NCI-H2107 (cell line): Measurements from ENCODE around the gene GNE.
"Not testable (repeated sequence)": the region's sequence is repeated elsewhere in the genome, so short reads cannot be mapped to it uniquely, and the experiment has no call there.

Experiments
- DNase-seq: peaks from one replicate; lab custom pipeline; 2025; lab: John Stamatoyannopoulos, UW

GNE gene, protein sequence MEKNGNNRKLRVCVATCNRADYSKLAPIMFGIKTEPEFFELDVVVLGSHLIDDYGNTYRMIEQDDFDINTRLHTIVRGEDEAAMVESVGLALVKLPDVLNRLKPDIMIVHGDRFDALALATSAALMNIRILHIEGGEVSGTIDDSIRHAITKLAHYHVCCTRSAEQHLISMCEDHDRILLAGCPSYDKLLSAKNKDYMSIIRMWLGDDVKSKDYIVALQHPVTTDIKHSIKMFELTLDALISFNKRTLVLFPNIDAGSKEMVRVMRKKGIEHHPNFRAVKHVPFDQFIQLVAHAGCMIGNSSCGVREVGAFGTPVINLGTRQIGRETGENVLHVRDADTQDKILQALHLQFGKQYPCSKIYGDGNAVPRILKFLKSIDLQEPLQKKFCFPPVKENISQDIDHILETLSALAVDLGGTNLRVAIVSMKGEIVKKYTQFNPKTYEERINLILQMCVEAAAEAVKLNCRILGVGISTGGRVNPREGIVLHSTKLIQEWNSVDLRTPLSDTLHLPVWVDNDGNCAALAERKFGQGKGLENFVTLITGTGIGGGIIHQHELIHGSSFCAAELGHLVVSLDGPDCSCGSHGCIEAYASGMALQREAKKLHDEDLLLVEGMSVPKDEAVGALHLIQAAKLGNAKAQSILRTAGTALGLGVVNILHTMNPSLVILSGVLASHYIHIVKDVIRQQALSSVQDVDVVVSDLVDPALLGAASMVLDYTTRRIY

DNA sequence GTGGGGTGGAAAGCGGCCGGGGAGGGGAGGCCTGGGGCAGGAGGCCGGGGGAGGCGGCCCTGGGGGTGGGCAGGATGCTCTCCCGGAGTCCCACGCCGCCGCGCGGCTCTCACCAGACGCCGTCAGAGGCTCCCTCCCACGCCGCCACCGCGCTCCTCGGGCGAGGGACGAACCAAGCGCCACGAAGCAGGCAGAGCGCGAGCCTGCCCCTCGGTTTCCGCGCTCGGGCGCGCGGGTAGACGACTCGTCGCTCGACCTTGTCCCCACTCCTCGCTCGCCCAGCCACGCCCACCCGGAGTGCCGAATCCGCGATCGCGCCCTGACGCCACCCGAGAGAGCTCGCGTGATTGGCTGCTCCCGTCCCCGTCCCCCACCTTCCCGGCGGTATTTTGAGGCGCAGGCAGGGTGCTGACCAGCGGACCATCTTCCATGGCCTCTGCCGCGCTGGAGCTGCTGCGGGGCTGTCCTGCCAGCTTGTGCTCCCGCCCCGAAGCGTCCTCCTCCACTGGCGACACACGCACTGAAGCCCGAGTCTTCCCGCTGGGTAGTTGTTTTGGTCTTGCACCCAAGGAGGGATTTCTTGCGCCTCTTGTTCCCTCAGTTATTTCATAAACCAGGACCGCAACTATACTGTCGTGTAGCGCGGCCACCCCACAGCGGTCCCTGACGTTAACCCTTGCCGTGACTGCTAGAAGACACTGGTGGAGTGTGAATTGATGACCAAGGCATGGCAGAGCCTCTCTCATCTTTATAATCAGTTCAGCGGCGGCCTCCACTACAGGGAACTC, at the start of gene GNE:
Gene GNE (minus strand): TSS at position 241 of the 788 bp plus-strand sequence. CDS start 9,093 bp downstream, outside the sequence.
- DNase-seq: peak; percentile 95

DNA sequence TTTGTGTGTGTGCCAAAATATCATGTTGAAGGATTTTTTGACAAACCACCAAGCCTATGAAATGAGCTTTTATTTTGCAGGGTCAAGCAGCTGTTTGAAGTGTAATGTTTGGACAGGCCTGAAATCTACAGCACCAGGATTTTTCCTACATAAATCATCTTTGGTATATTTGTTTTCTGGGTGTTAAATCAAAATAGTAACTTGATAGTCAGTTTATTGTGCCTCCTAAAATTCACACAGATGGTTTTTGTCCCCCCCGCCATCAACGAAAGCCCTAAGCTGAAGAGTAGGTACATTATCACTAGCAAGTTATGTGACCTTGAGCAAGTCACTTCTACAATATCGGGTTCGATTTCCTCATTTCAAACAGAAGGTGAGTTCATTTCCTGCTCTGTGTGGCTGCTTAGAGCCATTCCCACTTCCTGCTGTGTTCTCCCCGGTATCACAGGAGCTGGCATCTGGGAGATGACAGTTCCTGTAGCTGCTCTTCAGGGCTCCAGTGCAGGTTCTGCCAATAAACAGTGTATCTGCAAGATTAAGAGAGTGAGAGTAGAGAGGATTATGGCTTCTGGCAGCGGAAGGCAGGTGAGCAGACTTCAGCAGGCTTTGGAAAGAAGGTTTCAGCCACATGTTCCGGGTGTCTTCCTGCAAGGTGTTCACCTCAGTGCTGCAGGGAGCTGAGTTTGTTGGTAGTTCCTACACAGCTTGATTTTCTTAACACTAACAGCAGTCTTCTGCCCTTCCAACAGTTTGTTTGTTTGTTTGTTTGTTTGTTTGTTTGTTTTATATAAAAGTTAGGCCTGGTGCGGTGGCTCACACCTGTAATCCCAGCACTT, 48.4 kb upstream of the GNE start:
- no peak for DNase-seq

DNA sequence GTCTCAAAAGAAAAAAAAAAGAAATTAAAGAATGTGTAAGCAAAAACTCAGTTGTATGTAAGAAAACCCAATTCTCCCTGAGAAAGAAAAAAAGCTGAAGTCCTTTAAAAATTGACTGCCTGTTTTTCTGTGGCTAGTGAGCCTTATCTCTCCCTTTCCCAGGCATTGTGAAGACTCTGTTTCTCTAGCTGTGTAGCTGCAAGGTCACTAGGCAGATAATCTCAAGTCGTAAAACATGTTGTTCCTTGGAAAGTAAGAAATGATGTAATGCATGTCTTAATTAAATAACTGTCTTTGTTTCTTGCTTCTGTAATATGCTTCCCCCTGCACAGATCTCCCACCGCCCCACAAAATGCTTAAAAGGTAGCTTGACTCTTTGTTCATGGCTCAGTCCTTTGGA, 46.1 kb upstream of the GNE start:
- DNase-seq: not testable (repeated sequence)

DNA sequence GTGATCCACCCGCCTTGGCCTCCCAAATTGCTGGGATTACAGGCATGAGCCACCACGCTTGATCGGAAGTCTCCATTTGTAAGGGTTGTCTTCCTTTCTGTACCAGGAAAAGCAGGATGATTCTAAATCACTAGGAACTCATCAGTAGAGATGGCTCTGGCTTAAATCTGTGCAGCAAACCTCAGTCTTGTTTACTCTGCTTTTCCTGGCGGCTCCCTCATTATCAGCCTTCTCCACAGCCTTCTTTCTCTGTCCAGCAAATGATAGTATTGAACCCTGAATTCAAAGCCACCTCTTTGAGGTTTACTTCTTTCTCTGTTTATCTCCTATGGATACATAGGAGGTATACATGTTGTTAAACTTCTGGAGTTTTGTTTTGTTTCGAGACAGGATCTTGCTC, 43.0 kb upstream of the GNE start:
- no peak for DNase-seq

DNA sequence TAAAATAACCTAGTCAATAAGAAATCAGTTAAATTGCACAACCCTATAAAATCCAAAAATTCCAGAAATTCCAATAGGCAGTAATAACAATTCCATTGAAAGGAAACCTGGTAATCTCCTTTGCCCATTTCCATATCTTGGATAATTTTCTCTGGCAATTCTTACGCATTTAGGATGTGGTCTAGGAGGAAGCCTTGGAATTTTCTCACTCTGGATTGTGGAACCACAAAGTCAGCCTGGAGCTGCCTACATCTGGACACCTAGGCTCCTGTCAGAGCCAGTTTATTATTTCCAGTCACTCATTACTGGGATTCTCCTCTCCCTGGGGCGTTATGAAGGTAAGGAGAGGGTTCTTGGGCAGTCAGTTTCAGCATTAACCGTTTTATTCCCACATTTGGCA, 40.3 kb upstream of the GNE start:
- DNase-seq: no peak

DNA sequence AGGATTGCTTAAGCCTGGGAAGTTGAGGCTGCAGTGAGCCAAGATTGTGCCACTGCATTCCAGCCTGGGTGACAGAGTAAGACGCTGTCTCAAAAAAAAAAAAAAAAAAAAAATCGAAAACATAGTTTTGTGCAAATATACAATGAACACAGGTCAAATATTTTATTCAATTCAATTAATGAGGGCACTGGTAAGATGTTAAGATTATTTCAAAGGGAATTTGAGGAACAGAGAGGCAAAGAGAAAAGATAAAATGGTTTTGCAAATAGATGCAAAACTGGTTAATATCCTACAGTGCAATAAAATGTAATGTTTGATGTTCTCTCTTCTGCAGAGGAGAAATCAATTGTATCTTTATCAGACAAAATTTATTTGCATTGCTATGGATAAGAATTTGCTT, 39.5 kb upstream of the GNE start:
- DNase-seq: no peak

DNA sequence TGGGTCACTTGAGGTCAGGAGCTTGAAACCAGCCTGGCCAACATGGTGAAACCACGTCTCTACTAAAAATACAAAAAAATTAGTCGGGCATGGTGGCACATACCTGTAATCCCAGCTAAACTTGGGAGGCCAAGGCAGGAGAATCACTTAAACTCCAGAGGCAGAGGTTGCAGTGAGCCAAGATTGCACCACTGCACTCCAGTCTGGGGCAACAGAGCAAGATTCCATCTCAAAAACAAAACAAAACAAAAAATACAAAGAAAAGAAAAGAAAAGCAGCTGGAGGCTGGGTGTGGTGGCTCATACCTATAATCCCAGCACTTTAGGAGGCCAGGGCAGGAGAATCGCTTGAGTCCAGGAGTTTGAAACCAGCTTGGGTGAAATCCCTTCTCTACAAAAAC, 36.7 kb upstream of the GNE start:
- DNase-seq: not testable (repeated sequence)

DNA sequence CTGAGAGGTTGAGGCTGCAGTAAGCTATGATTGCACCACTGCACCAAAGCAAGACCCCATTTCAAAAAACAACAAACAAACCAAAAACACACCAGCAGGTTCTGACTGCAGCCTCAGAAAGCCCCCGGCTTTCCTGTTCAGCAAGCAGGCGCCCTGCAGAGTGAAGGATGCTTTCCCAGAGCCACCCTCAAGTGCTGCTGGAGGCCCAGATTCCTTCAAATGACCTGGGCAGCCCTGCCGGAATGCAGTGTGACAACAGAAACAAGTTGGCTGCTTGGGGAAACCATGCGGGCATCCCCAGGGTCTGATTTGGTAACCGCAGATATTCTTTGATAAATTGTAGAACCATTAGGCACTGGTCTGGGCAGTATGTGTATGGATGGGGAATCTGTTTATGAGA, 35.7 kb upstream of the GNE start:
- no peak for DNase-seq

DNA sequence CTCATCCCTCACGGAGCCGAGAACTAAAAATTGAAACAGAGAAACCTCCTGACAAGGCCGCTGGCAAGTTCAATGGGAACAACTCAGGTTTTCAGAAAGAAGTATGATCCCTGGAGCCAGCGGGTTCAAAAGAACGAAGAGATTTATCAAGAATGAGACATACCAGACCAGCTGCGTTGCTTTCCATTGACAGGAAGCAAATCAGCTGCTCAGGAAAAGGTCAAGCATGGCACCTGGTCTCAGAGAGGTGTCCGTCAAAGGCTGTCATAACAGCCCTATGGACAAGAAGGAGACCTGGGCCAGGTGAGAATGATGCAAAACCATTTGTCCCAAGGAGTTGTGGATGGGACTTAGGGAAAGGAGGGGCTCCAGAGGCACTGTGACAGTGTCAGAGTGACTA, 34.9 kb upstream of the GNE start:
- DNase-seq: no peak

DNA sequence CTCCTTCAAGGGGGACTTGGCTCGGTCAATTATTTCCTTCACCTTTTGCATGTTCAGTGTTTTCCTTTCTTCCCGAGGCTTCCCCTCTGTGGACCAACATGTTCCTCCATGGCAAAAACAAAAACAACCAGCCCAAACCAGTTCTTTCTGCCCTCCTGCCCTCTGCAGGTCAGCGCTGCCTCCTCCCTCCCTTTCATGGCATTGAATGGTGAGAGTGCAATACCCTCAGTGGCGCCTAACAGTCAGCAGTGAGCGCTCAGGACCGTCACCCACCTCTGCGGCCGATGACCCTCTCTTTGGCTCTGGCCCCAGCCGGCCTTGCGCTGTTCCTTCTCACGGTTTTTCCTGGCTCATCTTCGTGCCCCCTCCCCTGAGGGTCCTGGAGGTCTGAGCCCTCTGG, 34.4 kb upstream of the GNE start:
- DNase-seq: no peak

DNA sequence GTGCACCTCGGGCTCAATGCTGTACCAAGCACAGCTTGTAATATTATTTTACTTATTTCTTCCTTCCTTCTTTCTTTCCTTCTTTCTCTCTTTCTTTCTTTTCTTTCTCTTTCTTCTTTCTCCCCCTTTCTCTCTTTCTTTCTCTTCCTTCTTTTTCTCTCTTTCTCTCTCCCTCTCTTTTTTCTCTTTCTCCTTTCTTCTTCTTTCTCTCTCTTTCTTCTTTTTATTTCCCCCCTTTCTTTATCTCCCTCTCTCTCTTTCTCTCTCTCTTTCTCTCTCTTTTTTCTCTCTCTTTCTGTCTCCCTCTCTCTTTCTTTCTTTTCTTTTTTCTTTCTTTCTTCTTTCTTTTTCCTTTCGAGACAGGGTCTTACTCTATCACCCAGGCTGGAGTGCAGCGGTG, 32.7 kb upstream of the GNE start:
- DNase-seq: no peak

DNA sequence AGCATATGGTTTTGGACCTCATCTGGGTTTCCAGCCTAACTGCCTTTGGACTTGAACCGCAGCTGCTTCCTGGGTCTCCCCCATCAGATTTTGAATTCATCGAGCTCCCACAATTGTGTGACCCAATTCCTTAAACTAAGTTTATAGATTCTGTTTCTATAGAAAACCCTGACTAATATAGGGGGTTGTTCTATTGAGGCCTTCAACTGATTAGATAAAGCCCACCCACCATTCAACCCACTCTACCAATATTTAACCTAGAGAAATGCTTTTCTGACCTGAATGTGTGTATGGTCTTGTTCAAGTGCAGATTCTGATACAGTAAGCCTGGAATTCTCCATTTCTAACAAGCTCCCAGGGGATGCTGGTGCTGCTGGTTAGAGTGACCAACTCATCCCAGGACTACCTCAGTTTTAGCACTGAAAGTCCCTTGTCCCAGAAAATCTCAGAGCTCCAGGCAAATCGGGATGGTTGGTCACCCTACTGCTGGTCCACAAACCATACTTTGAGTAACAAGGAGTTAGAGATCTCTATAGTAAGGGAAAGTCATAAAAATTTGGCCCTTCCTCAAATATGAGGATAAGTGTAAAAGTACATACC, 31.7 kb upstream of the GNE start:
- no peak for DNase-seq

DNA sequence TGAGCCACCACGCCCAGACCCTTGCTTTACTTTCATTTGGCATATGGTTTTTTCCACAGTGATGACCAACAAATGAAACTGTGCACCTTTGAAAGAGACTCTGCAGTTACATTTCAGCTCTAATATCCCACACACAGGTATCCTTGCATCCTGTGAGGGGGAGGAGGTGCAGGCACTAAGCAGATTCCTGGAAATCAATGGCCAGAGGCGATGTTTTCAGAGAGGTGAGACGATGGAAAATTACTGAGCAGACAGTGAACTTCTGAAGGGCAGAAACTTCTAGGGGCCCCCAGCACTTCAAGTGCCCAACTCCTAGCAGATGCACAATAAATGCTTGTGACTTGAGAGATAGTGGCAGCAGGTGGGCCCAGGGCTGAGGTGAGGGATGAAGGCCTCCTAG, 29.8 kb upstream of the GNE start:
- no peak for DNase-seq

DNA sequence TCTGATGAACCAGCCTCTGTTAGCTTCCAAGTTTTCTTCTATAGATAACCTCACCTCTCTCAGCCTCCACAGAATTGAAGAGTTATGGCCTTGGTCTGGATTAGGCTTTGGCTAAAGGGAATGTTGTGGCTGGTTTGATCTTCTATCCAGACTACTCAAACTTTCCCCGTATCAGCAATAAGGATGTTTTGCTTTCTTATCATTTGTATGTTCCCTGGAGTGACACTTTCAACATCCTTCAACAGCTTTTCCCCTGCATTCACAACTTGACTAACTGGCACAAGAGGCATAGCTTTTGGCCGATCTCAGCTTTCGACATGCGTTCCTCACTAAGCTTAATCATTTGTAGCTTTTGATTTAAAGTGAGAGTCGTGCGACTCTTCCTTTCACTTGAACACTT, 28.1 kb upstream of the GNE start:
- DNase-seq: no peak

DNA sequence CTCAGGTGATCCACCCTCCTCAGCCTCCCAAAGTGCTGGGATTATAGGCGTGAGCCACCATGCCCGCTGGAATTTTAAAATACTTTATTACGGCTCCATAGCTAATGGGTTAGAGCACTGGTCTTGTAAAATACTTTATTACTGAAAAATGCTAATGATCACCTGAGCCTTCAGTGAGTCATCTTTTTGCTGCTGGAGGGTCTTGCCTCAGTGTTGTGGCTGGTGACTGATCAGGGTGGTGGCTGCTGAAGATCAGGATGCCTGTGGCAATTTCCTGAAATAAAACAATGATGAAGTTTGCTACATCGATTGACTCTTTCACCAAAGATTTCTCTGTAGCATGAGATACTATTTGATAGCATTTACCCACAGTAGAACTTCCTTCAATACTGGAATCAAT, 26.0 kb upstream of the GNE start:
- DNase-seq: no peak

DNA sequence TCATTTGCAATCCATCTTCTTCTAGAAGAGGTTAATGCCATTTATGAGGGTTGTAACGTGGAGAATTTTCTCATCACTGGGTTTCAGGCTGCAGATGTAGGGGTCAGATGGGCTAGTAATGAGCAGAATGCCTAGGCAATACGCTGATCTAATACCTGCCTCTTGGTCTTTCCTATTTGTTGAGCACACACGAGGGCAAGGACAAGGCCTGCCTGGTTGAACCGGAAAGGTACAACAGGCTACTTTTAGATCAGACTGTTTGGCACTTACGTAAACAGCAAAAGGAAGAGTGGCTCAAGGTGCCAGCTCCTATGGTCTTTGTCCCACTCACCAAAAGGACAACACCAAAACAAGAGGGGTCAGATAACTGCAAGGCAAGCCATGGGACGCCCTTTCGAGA, 24.0 kb upstream of the GNE start:
- no peak for DNase-seq

DNA sequence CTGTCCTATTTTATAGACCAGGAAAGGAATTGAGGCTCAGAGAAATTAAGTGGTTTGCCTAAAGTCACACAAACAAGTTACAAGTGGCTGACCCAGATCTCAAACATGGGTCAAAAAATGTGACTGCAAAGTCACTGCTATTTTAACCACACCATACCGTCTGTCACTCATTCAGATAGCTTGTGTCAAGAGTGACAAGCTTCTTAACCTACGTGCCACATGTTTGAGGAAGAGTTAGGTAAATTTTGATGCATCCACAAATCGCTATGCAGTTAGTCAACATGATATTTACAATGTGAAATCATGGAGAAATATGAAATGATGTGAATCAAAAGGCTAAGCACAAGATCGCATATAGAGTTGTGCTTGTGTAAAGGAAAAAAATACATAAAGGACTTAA, 22.7 kb upstream of the GNE start:
- no peak for DNase-seq

DNA sequence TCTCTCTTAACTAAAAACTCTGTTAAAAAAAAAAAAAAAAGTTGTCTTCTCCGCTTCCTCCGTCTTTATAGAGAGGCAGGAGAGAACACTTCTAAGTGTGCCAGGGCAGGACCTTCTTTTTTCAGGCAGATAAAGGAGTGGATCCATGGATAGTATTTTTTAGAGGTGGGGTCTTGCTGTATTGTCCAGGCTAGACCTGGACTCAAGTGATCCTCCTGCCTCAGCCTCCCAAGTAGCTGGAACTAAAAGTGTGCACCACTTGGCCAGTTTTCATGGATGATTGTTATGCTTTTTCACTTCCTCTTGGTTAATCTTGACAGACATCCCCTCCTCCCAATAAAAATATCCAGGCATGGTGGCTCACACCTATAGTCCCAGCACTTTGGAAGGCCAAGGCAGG, 20.0 kb upstream of the GNE start:
- no peak for DNase-seq

DNA sequence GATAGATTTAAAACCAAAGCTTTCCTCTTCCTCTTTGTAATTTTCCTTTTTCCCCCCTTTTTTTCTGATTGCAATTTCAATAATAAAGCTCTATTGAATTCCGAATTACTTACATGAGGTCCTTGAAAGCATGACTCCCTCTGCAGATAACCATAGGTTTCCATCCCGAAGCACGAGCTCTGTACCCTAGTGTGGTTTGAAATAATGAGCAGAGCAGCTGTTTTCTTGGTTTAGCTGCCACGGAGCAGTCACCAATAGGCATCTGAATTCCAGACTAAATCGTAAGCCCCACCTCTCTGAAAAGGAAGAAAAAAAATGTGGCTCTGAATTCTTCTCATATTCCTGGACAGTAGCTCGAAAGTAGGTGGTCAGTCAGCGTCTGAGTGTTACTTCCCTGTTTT, 18.5 kb upstream of the GNE start:
- DNase-seq: no peak

DNA sequence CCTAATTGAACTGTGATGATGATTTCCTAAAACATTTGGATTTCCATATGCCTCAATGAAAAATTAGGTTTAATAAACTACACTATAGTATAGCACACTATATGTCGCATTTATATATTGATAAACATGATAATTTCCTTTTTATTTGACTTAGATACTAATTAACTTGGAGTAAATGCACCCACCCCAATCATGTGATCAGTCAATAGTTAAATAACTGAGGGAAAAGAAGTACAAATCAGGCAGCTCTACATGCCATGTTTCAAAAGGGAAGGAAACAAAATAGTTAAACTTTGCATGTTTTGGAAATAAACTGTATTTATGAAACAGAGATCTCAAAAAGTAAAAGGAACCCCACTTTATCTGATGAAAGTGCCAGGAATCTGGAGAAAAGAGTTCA, 18.0 kb upstream of the GNE start:
- no peak for DNase-seq

DNA sequence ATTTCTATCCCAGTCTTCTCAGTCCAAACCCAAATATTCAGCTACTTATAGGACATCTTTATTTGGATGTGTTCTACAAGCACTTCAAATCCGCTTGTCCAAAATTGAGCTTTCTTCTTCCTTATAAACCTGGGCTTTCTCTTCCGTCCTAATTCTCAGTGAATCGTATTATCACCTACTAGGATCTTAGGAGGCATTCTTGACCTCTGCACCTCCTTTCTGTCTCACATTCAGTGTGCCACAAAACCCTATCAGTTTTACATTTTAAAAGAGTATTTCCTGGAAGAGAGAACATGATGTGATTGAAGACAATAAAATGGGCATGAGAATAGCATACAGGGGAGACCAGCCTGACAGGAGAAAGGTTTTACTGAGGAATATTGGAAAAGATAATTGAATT, 16.8 kb upstream of the GNE start:
- DNase-seq: no peak

DNA sequence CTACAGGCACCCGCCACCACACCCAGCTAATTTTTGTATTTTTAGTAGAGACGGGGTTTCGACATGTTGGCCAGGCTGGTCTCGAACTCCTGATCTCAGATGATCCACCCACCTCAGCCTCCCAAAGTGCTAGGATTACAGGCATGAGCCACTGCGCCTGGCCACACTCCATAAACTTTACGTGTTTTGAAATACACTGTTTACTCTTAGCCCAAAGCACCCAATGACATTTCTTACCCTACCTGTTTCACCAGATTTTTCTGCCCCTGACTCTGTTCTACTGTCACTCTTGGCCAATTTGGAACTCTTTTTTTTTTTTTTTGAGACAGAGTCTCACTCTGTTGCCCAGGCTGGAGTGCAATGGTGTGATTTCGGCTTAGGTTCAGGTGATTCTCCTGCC, 15.1 kb upstream of the GNE start:
- not testable (repeated sequence) for DNase-seq
